ENCODE measurements around the gene ZNF575.

GRCh38 chr19:43519436-43520088, 13.4 kb upstream of the ZNF575 start:
- TF ChIP-seq CTCF (IDR thresholded peaks at IDR 0.05; ENCODE audit: poor library complexity, severe bottlenecking) = peak; percentile 91
- TF ChIP-seq EZH2 (IDR thresholded peaks at IDR 0.05; ENCODE audit: borderline replicate concordance, insufficient read depth, low read length, poor library complexity, severe bottlenecking) = no peak
- no peak for TF ChIP-seq MXI1 (conservative IDR thresholded peaks at IDR 0.05; ENCODE audit: poor library complexity, severe bottlenecking)
- peak; percentile 95 for TF ChIP-seq RAD21 (conservative IDR thresholded peaks at IDR 0.05)
- TF ChIP-seq REST (IDR thresholded peaks at IDR 0.05; ENCODE audit: borderline replicate concordance) = no peak
